T-helper 9 cell (primary cell): ENCODE measurements around the gene RASA3.
A peak's percentile ranks its signal among the peaks of the same experiment; 100 is the strongest.
"Not testable (repeated sequence)": the region's sequence is repeated elsewhere in the genome, so short reads cannot be mapped to it uniquely, and the experiment has no call there.

ENCODE experiments used
- DNase-seq: peaks from one replicate; pipeline ENCODE4 v3.0.0-alpha.2; 2020

The RASA3 gene

DNA sequence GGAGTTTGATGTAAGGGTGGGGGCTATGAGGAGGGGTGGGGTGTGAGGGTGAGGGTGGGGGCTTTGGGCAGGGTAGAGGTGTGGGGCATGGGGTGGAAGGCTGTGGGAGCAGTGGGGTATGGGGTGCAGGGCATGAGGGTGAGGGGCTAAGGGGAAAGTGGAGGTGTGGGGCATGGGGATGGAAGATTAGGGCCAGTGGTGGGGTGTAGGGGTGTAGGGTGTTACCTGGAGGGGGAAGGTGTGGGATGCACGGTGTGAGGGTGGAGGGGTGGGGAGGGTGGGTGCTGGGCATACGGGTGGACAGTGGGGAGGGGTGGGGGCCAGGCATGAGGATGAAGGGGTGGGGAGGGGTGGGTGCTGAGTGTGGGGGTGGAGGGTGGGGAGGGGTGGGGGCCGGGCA lies 22.9 kb upstream of the RASA3 start:
- no peak for DNase-seq

DNA sequence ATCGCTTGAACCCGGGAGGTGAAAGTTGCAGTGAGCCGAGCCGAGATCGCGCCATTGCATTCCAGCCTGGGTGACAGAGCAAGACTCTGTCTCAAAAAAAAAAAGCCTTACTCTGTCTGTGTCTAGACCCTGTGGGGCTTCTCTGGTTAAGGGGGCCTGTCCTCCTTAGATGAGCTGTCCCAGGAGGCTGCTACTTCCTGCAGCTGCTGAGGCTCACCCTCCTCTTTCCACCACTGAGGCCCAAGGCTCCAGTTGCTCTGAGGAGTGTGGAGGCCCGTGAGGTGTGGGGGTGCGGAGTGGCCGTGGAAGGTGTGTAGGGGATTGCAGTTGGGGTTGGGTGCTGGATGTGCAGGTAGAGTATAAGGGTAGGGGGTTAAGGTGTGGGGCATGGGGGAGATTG lies 22.1 kb upstream of the RASA3 start:
- DNase-seq = no peak

DNA sequence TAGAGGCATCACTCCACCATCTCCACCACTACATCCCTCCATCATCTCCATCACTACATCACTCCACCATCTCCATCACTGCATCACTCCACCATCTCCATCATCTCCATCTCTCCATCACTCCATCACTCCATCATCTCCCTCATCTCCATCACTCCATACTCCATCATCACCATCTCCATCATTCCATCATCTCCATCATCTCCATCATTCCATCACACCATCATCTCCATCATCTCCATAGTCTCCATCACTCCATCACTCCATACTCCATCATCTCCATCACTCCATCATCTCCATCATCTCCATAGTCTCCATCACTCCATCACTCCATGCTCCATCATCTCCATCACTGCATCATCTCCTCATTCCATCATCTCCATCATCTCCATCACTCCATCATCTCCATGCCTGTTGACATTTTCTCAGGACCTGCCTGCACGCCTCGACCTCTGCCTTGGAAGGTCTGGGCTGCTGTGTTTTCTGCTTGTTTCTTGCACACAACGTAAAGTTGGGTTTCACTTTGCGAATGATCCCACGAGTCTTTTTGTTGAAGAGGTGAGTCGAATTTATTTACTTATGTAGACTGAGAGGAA lies 21.2 kb upstream of the RASA3 start:
- no peak for DNase-seq

DNA sequence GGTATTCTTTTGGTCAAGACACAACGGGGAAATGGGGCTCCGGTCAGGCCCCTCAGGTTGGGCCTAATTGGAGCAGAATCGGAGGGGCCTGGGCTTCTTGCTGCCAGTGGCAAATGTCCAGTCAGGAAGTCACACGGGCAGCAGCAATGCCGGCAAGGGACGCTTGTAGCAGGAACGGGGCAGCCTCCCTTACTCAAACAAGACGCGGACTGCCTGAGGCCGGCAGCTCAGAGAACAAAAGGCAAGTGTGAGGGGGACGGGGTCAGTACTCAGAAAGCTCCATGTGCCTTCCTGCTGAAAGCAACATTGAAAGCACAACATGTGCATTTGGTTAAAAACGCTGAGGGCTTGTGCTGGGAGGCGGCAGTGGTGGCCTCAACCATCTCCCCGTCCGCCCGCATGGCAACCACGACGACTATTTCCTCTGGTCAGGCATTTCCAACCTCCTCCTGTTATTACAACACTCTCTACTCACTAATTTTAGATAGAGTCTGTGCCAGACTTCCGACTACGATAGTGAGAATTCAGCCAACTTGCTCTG lies 20.5 kb upstream of the RASA3 start:
- no peak for DNase-seq

DNA sequence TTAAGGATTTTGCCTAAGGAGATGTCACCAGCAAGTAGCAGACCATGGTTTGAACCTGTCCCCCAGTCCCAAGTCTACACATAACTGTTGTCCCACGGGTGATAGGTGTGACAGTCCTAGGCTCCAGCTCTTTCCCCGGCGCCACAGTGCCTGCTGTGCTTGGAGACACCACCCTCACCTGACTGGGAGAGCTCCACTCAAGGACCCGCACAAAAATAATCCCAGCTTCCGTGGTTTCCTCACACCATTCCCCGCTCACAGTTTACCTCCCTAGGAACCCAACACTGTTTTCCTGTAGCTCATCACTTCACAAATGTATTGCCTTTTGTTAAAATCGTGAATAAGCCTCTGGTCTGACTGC lies 19.8 kb upstream of the RASA3 start:
- no peak for DNase-seq

DNA sequence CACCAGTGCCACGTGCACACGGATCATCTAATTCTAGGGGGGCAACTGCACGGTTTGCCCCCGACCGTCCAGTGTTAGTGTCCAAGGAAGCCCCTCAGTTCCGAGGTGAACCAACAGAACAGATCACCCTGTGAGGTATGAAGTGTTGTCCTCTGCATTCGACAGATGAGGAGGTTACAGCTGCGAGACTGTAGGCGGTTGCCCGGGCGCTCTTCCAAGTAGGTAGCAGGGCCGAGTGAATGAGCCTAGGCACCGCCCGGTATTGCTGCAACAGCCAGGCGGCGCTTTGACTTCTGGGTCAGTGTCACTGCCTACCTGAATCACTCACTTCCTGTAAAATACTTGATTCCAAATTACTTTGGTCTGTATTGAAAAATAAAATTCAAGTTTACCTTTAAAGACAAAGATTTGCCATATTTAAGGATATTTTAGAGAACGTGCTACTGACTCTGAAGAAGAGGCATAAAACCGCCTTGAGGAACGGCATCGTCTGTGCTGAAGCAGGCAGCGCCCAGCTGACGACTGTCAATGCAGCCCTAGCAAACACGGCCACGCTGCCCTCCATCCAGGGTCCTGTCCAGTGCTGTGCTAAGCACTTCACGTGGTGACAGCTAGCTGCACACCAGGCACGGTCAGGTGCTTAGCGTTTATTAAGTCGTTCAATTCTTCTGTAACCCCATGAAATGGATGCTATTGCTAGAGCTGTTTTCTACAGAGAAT lies 19.3 kb upstream of the RASA3 start:
- DNase-seq = no peak

DNA sequence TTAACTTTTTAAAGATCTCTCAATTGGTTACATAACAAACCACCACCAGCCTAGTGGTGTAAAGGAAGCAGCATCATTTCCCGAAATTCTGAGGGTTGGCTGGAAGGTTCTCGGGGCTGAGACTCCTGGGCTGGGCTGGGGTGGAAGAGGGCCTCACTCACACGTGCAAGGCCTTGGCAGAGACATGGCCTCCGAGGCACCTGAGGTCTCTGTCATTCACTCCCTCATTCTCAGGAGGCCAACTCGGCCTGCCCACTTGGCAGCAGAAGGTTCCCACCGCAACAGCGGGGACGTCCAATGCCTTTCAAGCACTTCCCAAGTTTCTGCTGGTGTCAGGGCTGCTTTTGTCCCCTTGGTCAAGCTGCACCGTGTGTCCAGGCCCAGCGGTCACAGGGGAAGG lies 18.6 kb upstream of the RASA3 start:
- no peak for DNase-seq

DNA sequence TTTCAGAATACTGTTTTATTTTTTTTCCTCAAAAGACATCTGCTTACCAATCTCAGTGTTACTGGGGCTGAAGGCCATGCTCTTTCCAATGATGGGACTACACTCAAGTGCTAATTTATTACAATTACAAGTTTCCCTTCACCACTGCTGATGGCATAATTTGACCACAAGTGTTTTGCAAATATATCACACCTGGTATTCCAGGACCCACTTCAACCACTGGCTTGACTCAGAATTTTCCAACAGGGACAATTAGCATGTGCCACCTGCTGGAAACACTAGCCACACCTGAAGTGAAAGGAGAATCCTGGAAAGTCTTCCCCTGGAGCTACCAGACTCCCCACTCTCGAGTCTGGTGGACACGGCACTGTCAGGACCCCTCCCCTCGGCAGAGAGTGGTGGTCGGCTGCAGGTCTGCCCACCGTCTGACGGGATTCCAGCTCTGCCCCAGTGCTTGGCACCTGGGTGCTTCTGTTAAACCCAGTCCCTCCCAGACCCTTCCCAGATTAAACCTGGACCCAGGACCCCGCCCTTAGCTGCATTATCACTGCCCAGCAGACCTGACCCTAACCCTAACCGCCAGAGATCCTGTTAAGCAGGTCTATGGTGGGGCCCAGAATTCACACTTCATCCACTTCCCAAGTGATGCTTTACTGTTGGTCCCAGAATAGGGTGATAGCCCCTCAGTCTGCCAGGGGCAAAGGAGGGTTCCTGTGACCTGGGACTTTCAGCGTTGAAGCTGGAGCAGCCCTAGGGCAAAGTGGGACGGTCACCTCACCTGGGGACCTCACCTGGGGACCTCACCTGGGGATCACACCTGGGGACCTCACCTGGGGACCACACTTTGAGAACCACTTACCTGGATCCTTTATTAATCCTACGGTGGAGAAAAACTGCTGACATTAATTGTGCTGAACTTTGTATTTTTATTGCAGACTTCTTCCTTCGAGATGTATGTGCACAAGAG lies 17.6 kb upstream of the RASA3 start:
- DNase-seq = no peak

DNA sequence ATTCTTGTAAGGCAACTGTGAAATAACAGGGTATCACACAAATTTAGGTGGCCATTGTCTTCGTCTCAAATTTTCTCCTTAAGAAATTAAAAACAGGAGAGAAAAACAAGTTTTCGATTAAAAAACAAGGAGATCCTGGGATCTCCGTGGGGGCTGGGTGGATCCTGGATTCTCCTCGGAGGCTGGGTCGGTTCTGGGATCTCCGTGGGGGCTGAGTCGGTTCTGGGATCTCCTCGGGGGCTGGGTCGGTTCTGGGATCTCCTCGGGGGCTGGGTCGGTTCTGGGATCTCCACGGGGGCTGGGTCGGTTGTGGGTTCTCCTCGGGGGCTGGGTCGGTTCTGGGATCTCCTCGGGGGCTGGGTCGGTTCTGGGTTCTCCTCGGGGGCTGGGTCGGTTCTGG lies 16.5 kb upstream of the RASA3 start:
- DNase-seq = not testable (repeated sequence)

DNA sequence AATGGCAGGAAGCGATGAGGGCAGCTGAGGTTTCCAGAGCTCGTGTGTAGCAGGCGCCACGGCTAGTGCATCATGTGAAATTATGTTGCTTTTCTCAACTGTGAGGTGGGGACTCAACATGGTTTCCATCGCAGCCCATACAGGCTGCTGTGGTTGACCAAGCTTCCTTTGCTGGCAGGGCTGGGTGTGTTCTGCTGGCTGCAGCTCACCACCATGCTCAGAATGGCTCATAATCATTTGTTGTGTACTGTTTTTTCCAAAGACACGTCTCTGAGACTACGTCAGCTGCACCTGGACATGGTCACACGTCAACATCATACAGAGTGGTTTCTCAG lies 16.1 kb upstream of the RASA3 start:
- DNase-seq = peak; percentile 79

DNA sequence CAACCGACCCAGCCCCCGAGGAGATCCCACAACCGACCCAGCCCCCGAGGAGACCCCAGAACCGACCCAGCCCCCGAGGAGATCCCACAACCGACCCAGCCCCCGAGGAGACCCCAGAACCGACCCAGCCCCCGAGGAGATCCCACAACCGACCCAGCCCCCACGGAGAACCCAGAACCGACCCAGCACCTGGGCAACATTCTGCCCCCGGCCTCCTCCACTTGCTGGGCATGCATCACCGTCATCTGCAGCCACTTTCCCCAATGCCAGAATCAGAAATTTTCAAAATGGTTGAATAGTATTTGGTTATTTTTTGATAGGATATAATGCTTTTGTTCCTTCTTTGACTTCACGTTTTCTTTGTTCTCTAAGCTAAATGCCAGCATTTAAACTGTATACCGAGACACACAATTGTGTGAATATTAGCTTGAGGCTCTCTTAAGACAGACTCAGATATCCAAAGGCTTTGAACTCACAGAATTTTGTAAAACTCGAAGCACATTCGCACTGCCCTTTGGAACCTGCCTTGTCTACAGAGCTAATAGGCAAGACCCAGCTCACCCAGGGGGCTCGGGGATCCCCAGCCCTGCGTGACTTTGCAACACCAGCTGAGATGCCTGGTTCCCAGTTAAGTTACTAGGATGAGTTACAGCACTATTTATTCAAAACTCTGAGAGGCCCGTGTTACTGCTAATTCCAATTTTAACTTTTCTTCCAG lies 15.5 kb upstream of the RASA3 start:
- DNase-seq = no peak

DNA sequence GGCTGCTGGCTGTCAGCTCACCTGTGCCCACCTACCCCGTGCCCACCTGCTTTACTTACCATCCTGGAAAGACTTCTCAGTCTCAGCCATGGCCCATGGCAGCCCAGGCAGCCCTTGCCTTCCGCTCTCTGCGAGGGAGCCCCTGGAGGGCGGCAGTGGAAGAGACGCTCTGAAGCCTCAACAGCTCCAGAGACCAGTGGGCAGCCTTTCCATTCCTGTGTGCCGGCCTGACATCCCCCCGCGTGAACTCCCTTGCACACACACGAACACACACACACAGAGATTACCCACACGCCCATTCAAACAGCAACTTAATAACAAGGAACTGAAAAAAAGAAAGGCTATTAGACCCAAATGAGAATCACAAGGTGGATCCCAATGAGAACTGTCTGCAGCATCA lies 14.2 kb upstream of the RASA3 start:
- DNase-seq = no peak

DNA sequence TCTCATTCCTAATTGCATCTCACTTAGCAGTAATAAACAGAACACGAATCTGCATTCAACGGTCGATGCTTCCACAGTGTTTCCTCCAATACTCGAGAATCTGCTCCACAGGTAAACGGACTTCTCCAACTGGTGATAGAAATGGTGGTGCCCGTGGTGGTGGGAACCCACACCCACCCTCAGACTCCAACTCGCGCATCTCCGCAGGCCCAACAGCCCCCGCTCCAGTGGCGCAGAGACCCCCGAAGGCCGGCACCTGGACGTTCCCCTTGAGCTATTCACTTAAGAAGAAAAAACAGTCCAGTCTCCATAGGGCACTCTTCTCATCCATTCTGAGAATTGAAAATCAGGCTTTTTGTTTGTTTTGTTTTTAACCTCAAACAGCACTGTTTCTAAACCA lies 13.8 kb upstream of the RASA3 start:
- DNase-seq = no peak

DNA sequence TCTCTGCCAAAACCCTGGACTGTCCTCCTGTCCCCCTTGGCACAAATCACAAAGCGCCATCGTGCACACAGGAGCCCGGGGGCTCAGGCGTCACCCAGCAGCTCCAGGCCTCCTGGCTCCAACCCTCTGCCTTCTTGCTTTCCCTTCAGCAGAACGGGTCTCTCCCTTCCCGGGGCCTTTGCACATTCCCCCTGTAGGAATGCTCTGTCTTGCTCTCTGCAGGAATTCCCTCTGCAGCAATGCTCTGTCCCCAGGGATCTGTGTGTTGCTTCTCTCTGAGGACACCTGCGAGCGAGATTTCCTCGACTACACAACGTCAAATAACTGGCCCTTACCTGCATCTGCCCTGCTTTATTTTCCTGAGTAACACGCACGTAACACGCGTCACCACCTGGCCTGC lies 13.3 kb upstream of the RASA3 start:
- DNase-seq = no peak

DNA sequence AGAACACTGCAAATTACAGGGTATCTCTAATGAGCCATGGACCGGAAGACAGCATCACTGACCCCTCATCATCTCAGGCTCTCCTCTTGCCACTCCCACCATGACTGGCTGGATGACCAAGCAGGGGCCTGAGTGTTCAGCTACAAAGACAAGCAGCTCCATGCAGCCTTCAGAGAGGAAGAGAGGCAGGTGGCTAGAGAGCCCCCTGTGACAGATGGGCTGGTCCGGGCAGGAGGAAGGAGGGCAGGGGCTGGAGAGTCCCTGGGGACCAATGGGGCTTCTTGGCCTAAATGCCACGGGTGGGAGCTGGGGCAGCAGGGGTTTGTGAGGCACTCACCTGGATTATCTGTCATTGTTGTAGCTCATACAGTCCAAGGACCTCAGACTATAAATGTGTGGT lies 12.8 kb upstream of the RASA3 start:
- DNase-seq = no peak

DNA sequence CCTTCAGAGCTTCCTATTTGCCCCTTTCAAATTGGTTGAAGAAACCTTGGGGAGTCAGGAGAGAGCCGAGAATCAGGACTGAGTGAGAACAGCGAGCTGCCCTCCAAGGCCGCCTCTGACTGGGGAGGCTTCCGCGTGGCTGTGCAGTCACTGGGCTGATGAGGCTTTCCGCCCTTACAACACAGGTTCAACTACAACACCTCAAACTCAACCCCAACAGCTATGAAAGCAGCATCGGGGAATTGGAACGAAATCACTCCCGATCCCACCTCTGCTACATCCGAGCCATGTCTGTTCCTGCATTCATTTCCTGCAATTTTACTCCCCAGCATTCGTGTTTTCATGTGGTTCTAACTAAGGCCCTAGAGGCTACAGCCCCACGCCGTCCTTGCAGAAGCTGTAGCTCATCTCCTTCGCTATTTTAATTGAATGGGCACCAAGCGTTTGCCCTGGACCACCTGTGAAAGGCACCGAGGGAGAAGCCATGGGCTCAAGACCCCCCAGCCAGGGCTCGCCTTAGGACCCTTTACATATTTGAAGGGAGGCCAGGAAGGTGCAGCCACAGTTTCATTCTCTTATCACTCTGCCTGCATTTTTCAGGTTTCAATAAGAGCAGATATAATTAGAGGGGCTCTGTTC lies 12.3 kb upstream of the RASA3 start:
- DNase-seq = no peak

DNA sequence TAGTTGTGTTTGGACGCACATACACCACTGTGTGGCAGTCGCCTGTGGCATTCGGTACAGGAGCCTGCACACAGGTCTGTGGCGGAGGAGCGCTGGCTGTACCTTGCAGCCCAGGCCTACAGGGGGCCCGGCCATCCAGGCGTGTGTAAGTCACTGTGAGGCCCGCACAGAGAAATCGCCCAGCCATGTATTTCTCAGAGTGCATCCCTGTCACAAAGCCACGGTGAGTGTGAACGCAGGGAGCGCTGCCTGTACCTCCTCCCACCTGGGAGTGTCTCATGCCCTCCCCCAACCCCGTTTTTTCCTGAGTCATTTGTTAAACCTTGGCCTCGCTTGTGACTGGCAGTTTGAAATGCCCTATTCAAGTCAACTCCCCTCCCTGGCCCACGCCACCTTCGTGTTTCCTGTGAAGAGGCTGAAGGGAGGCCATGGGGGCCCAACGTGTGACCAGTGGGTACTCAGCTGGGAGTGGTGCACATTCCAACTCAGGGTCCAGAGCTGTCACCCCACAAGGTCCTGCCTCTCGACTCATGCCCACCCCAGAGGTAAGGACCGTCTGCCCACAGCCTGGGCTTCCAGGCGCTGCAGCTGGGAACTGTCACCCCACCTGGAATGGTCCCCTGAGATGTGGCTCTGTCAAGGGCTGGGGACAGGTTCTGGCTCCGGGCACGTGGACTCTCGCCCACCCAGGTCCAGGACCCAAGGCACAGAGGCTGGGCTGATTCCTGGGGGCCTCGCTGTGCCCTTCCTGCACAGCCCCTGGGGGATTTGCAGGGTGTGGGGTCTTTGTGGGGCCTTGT lies 11.6 kb upstream of the RASA3 start:
- no peak for DNase-seq

DNA sequence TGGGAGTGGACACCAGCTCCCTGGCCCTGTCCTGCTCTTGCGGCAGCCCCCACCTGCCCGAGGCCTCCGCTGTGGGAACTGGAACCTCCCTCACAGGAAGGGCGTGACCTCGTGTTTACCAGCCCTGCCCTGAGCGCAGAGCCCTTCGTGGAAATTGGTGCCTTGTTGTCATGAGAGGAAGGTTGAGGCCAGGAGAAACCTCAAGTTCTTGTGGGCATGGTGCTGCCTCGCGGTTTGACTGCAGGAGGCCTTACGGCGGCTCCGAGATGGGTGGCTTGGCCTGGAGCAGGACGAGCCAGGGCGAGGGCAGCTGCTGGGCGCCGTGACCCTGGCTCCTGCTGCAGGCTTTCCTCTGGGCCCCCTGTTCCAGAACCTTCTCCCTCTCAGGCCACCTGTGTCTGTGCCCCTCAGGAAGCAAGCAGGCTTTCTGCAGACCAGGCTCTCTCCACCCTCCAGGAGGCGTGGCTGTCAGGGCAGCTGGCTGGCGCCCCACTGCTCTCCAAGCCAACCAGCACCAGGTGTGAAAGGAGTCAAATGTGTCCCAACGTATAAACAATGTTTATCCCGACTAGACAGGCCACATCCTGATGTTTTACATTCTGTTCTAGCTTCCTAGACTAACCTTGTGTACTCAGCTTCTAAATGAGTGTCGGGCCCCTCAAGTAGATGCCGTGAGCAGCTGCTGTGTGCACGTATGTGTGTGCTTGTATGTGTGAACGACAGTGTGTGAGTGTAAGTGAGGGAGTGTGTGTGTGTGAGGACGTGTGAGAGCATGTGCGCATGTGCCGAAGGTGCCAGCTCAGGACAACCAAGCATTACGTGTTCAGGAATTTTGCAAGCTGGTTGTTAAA lies 10.4 kb upstream of the RASA3 start:
- DNase-seq = peak; percentile 60

DNA sequence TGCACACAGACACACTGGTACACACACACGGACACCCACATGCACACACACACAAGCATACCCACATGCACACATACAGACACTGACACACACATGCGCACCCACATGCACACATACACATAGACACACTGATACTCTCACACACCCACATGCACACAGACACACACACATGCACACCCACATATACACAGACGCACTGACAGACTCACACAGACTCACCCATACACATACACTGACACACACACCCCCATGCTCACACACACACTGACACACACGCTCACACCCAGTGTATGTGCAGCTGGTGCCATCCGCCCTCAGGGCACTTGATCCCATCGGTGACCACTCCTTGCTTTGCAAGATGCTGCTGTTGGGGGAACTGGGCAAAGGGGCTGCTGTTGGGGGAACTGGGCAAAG lies 9.7 kb upstream of the RASA3 start:
- no peak for DNase-seq

DNA sequence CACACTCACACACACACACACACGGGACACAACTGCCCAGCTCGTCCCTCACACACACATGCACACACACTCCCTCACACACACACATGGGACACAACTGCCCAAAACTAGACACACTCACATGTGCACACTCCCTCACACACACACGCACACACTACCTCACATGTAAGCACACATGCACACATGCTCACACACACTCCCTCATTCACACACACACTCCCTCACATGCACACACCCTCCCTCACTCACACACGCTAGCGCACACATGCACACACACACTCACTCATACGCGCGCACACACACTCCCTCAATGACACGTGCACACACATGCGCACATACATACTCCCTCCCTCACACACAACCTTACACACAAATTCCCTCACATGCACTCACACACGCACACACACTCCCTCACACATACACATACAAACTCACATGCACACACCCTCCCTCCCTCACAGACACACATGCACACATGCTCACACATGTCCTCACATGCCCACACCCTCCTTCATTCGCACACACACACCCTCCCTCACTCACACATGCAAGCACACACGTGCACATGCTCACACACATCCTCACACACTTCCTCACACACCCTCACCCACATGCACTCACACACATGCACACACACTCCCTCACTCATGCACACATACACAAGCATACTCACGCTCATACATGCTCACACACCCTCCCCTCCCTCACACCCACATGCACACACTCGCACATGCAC lies 9.0 kb upstream of the RASA3 start:
- no peak for DNase-seq
